Measurements from ENCODE around the gene SFXN4. TPM values are rescaled to one million over a fixed set of nuclear protein-coding genes. Genes with fewer than 3 reads are reported as not detected.

The SFXN4 gene
- total RNA-seq, 1 experiment from 2014 or later = 67.0 TPM

- Histone ChIP-seq H3K27me3 (ENCODE audit: control insufficient read depth, insufficient read depth, low read length) (no peaks in the 10 kb centered on the region), H3K36me3 (ENCODE audit: control insufficient read depth, insufficient read depth, low read length) (peaks cover under 1% of the 10 kb centered on the region), H3K27ac (ENCODE audit: low read length) (peak within 1 kb of the TSS; percentile 78), H3K4me3 (ENCODE audit: low read depth in 2 of 2, low read length in 2 of 2) (peak within 1 kb of the TSS; percentile 69 to 90), H3K4me1 (ENCODE audit: control insufficient read depth, insufficient read depth, low read length) (peaks cover 15% of the 10 kb centered on the region), H3K9me3 (ENCODE audit: control insufficient read depth, insufficient read depth, low read depth, low read length) (no peaks in the 10 kb centered on the region)
- POLR2A ChIA-PET = interaction anchor here (0.7 kb wide), 1 partner anchor 17 kb away, joined by 3 read pairs; no protein-coding TSS in a partner anchor
- peak; percentile 90 for ATAC-seq
- intact Hi-C loops (cut with micrococcal nuclease; ENCODE audit: unreplicated experiment) (no loop called here), in situ Hi-C loops (cut with HindIII; ENCODE audit: low pct_unique_long_range_greater_than_20kb, low sequenced_read_pairs) (no loop called here)
- no peak for DNase-seq (ENCODE audit: low read depth, low spot score)
- CTCF ChIA-PET = no interaction called here
- TF ChIP-seq REST (IDR thresholded peaks at IDR 0.05; ENCODE audit: insufficient read depth in 1 of 2, low read depth in 2 of 2, low read length in 1 of 2) = no peak
- TF ChIP-seq POLR2AphosphoS5 (IDR thresholded peaks at IDR 0.05; ENCODE audit: low read depth, low read length) = peak; percentile 79
- no peak for TF ChIP-seq CTCF (IDR thresholded peaks at IDR 0.05)
- no peak for TF ChIP-seq TCF7L2 (IDR thresholded peaks at IDR 0.05; ENCODE audit: low read depth, low read length)
- peak; percentile 77; the same call in 1 of the 2 replicates for TF ChIP-seq SIN3A (IDR thresholded peaks at IDR 0.05; ENCODE audit: borderline replicate concordance, insufficient read depth, low read depth, low read length)
- no TSS peak for BruUV-seq (replicated peaks)
Measured at GRCh38 chr10:119103903-119104653, 61.4 kb downstream of the SFXN4 start, which contains the start of gene DENND10. Gene DENND10, plus strand, starts transcription at chr10:119104113. Its CDS starts 30 bp downstream, at chr10:119104143.

GRCh38 chr10:119103241-119103902 lies 62.1 kb downstream of the SFXN4 start:
- intact Hi-C loops (cut with micrococcal nuclease; ENCODE audit: unreplicated experiment) (no loop called here), in situ Hi-C loops (cut with HindIII; ENCODE audit: low pct_unique_long_range_greater_than_20kb, low sequenced_read_pairs) (no loop called here)
- H3K36me3 ChIP-seq (ENCODE audit: control insufficient read depth, insufficient read depth, low read length) = no peaks in the 10 kb centered on the region; the same call in 1 of the 2 replicates
- peak overlapping the region; percentile 73 for H3K27ac ChIP-seq (ENCODE audit: low read length)
- no peak for TF ChIP-seq REST (IDR thresholded peaks at IDR 0.05; ENCODE audit: insufficient read depth in 1 of 2, low read depth in 2 of 2, low read length in 1 of 2)
- TF ChIP-seq SIN3A (IDR thresholded peaks at IDR 0.05; ENCODE audit: borderline replicate concordance, insufficient read depth, low read depth, low read length) = no peak
- TF ChIP-seq POLR2AphosphoS5 (IDR thresholded peaks at IDR 0.05; ENCODE audit: low read depth, low read length) = no peak
- TF ChIP-seq TCF7L2 (IDR thresholded peaks at IDR 0.05; ENCODE audit: low read depth, low read length) = no peak
- no peak for TF ChIP-seq CTCF (IDR thresholded peaks at IDR 0.05)
- no peak overlapping the region; a peak in 1 of 4 replicates for H3K4me3 ChIP-seq (ENCODE audit: low read depth in 2 of 2, low read length in 2 of 2)
- no peaks in the 10 kb centered on the region for H3K27me3 ChIP-seq (ENCODE audit: control insufficient read depth, insufficient read depth, low read length)
- no peak for DNase-seq (ENCODE audit: low read depth, low spot score)
- BruUV-seq (replicated peaks) = no TSS peak
- ChIA-PET POLR2A (interaction anchor here (0.7 kb wide), 1 partner anchor 17 kb away, joined by 3 read pairs; no protein-coding TSS in a partner anchor), CTCF (no interaction called here)
- H3K4me1 ChIP-seq (ENCODE audit: control insufficient read depth, insufficient read depth, low read length) = peaks cover 15% of the 10 kb centered on the region
- H3K9me3 ChIP-seq (ENCODE audit: control insufficient read depth, insufficient read depth, low read depth, low read length) = no peaks in the 10 kb centered on the region
- no peak for ATAC-seq

All from Panc1 (cell line).